ENCODE measurements around the gene TSPY10.
"Not testable (repeated sequence)": the region's sequence is repeated elsewhere in the genome, so short reads cannot be mapped to it uniquely, and the experiment has no call there.

Gene TSPY10, protein sequence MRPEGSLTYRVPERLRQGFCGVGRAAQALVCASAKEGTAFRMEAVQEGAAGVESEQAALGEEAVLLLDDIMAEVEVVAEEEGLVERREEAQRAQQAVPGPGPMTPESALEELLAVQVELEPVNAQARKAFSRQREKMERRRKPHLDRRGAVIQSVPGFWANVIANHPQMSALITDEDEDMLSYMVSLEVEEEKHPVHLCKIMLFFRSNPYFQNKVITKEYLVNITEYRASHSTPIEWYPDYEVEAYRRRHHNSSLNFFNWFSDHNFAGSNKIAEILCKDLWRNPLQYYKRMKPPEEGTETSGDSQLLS

DNA sequence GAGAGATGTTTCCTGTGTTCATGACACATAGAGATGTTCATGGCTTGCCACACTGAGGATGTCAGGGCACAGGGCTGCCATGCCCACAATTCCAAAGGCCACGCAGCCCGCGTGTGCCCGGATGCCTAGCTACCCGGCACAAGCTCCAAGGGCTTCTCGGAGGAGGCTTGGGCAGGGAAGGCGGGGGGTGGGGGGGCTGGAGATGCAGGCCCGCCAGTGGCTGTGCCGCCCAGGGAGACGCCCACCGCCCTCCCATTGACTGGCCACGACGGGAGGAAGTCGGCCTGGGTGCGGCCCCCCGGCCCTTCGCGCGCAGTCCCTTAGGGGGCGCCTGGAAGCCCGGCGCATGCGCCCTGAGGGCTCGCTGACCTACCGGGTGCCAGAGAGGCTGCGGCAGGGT lies at the start of gene TSPY10:
TSPY10 (plus strand) TSS at position 301 of the 400 bp plus-strand sequence; CDS start at position 347, 46 bp downstream.
- not testable (repeated sequence) for DNase-seq (ENCODE audit: low spot score)

DNA sequence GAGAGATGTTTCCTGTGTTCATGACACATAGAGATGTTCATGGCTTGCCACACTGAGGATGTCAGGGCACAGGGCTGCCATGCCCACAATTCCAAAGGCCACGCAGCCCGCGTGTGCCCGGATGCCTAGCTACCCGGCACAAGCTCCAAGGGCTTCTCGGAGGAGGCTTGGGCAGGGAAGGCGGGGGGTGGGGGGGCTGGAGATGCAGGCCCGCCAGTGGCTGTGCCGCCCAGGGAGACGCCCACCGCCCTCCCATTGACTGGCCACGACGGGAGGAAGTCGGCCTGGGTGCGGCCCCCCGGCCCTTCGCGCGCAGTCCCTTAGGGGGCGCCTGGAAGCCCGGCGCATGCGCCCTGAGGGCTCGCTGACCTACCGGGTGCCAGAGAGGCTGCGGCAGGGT lies 40.7 kb upstream of the TSPY10 start, which contains the start of gene TSPY9:
TSPY9 (plus strand) TSS at position 301 of the 400 bp plus-strand sequence; CDS start at position 347, 46 bp downstream.
- DNase-seq (ENCODE audit: low spot score) = not testable (repeated sequence)

DNA sequence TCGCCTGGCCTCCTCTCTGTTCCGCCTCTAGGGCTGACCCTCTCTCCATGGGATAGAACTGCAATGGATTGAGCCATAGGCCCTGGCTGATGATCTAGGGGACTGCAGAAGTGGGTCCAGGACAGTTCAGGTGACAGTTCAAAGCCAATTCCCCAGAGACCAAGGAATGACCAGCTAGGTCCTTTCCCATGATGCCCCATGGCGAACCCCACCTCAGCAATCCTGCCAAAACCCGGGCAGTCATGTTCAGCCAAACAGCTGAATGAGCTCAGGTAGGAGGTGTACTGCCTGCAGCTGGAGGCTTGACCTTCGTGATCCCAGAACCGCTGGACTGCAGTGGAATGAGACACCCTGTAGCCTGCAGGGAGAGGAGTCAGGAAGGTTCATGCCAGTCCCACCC lies 23.3 kb upstream of the TSPY10 start:
- not testable (repeated sequence) for DNase-seq (ENCODE audit: low spot score)

DNA sequence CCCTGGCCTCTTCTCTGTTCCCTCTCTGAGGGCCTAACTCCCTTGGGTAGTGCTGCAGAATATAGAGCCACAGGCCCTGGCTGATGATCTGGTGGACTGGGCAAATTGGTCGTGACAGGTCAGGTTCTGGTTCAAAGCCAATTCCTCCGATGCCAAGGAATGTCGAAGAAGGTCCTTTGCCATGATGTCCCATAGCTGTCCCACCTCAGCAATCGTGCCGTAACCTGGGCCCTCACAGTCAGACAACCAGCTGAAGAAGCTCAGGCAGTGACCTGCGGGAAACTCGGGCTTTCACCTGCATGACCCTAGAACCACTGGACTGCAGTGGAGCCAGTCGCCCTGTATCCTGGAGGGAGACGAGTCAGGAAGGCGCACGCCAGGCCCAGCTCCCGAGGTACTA lies 11.4 kb upstream of the TSPY10 start:
- DNase-seq (ENCODE audit: low spot score) = not testable (repeated sequence)
